Measurements from ENCODE around the gene KCNAB3.

The KCNAB3 gene

GRCh38 chr17:7873051-7873450, 56.6 kb downstream of the KCNAB3 start:
- no peak for DNase-seq (ENCODE audit: low spot score)
- in situ Hi-C loops (cut with MboI; ENCODE audit: low sequenced_read_pairs, unreplicated experiment) = no loop called here
- TF ChIP-seq, protein P1, sequence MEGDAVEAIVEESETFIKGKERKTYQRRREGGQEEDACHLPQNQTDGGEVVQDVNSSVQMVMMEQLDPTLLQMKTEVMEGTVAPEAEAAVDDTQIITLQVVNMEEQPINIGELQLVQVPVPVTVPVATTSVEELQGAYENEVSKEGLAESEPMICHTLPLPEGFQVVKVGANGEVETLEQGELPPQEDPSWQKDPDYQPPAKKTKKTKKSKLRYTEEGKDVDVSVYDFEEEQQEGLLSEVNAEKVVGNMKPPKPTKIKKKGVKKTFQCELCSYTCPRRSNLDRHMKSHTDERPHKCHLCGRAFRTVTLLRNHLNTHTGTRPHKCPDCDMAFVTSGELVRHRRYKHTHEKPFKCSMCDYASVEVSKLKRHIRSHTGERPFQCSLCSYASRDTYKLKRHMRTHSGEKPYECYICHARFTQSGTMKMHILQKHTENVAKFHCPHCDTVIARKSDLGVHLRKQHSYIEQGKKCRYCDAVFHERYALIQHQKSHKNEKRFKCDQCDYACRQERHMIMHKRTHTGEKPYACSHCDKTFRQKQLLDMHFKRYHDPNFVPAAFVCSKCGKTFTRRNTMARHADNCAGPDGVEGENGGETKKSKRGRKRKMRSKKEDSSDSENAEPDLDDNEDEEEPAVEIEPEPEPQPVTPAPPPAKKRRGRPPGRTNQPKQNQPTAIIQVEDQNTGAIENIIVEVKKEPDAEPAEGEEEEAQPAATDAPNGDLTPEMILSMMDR (IDR thresholded peaks at IDR 0.05; ENCODE audit: borderline replicate concordance, control extremely low read depth, extremely low read depth, insufficient read depth, missing control alignments) = no peak

Data from GM13976 (cell line).